Activated CD4-positive, CD25-positive, alpha-beta regulatory T cell treated with anti-CD3 and anti-CD28 coated beads, Interleukin-2, amount 50 U/mL, for 72 hours (primary cell): ENCODE results near the gene C3orf38.
A peak's percentile ranks its signal among the peaks of the same experiment; 100 is the strongest.
"Not testable (repeated sequence)": the region's sequence is repeated elsewhere in the genome, so short reads cannot be mapped to it uniquely, and the experiment has no call there.

ENCODE experiments used
- DNase-seq: peaks from one replicate; pipeline ENCODE4 v3.0.0; 2021

Gene C3orf38

DNA sequence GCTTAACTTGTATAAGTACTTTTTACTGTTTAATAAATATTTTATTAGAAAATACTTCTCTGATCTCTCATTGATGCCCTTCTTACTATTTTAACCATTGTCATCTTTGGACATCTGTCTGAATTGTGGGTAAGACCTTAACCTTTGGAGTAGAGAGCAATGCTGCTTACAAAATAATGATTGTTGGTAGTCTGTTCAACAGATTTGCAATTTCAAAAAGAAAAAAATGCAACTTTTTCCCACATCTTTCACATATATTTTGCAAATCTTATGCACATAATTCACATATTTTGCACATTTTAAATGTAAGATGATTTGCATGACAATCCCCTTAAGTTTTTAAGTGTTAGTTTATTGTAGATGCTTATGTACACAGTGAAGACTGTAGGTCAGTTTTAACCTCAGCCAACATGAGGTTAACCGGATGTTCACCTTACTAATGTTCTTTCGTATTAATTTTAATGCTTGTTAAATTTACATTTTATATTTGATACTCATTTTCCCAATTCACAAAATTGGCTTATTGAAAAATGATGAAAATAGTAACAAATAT lies 16.7 kb downstream of the C3orf38 start:
- no peak for DNase-seq

DNA sequence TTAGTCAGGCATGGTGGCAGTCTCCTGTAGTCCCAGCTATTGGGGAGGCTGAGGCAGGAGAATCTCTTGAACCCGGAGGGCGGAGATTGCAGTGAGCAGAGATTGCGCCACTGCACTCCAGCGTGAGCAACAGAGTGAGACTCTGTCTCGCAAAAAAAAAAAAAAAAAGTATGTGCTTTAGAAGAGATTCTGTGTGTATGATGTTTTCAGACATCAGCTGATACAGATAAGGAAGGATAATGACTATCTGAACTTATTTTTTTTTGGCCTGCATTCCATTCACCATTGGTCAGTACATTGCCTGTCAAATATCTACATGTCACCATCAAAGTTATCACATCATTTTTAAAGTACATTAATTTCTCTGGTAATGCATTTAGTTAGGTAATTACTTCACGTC lies 17.4 kb downstream of the C3orf38 start:
- DNase-seq, result no peak

DNA sequence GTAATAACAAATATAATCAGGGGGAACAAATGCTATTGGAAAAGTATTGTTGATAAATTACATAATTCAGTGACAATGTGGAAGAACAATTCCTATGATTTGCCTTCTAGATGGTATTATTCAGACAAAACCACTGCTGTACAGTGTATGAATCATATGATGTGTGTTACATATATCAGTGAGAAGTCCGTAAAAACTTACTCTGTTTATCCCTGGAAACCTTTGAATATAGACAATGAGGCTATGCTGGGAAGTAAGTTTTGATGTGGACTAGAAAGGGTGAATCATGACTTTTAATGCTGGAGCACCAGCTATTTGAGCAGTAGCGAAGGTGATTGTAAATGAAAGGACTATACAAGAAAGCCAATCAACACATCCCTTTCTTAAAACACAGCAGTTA lies 17.9 kb downstream of the C3orf38 start:
- DNase-seq, result no peak

DNA sequence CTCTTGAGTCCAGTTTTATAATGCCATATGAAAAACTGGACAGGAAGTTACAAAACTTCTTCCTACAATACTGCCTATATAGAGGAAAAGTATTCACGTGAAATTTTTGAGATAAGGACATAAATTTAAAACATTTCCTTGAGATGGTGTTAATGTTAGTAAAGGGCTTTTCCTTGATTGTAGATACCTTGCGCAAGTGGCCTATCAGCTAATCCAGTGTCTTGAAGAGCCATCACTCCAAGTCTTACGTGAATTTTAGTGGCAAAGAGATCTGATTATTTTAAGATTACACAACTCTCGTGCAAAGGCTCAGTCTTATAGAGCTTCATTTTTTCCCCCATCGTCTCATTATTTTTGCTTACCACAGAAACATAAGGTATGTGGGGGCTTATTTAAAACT lies 18.4 kb downstream of the C3orf38 start:
- DNase-seq, result no peak

DNA sequence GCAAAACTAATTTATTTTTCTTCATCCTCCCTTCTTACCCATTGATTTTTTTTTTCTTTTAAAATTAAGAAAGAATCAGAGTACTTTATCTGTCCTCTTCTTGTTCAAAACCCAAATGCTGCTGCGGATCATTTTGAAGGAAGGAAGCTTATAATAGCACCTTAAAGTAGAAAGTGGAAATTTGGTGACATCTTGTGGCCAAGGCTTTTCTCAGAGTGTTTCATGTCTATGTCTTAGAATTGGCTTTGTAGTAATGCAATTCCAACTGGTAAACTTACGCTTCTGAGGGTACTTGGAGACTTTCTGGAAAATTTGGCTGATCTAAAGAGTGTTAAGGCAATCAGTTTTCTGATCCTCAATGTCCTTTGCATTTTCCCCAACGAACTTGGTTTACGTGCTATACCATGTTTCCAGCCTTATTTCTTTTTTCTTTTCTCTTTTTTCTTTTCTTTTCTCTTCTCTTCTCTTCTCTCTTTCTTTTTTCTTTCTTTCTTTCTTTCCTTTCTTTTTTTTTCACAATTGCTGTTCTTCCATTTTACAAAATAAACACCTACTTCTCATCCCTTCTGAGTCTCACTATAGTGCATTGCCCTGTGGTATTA lies 30.7 kb downstream of the C3orf38 start:
- DNase-seq, result no peak

DNA sequence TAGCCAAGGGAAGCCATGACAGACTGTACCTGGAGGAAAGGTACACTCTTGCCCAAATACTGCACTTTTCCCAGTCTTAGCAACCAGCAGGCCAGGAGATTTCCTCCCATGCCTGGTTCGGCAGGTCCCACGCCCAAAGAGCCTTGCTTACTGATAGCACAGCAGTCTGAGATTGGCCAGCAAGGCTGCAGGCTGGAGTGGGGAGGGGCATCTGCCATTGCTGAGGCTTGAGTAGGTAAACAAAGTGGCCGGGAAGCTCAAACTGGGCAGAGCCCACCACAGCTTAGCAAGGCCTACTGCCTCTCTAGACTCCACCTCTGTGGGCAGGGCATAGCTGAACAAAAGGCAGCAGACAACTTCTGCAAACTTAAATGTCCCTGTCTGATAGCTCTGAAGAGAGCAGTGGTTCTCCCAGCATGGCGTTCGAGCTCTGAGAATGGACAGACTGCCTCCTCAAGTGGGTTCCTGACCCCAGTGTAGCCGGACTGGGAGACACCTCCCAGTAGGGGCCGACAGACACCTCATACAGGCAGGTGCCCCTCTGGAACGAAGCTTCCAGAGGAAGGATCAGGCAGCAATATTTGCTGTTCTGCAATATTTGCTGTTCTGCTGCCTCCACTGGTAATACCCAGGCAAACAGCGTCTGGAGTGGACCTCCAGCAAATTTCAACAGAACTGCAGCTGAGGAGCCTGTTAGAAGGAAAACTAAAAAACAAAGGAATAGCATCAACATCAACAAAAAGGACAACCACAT lies 32.6 kb downstream of the C3orf38 start:
- not testable (repeated sequence) for DNase-seq

DNA sequence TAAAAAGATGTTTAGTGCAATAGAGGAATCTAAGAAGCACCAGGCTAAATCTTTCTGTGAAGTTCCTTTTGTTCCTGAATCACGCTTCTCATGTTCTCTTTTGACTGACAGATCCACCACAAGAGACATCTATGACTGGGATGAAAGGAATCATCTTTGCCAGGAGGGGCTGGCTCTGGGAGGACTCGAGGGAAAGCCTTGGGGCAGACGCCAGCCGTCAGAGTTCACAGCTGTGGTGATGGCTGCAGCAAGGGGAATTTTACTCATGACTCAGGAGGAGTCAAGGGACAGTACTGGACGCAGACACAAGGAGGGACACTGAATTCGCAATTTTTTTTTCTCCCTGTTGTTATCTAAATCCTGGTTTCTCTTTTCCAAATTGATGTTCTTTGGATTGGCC lies 38.7 kb downstream of the C3orf38 start:
- DNase-seq, result no peak

DNA sequence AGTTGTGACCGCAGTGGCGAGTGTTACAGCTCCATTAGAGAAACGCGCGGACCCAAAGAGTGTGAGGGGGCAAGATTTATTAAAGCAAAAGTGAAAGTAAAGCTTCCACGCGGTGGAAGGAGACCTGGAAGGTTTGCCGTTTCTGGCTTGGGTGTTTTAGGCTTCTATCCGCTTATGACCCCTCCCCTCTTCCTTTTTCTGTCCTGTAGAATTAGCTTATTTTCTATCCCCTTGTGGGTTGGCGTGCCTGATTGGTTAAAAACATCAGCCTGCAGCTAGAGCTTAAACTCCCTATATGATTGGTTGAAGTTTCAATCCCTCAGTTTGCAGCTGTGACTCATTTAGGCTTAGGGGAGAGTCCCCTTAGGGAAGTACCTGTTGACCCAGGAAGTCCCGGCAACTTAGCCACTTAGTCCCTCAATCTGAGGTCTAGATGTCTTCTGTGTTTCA lies 39.6 kb downstream of the C3orf38 start:
- DNase-seq, result no peak

DNA sequence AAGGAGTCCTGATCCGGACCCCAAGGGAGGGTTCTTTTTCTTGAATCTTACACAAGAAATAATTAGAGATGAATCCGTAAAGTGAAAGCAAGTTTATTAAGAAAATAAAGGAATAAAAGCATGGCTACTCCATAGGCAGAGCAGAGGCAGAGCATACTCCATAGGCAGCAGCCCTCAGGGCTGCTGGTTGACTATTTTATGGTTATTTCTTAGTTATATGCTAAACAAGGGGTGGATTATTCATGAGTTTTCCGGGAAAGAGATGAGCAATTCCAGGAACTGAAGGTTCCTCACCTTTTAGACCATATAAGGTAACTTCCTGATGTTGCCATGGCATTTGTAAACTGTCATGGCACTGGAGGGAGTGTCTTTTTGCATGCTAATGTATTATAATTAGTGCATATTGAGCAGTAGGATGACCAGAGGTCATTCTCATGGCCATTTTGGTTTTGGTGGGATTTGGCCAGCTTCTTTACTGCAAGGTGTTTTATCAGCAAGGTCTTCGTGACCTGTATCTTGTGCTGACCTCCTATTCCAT lies 42.2 kb downstream of the C3orf38 start:
- DNase-seq, result no peak

DNA sequence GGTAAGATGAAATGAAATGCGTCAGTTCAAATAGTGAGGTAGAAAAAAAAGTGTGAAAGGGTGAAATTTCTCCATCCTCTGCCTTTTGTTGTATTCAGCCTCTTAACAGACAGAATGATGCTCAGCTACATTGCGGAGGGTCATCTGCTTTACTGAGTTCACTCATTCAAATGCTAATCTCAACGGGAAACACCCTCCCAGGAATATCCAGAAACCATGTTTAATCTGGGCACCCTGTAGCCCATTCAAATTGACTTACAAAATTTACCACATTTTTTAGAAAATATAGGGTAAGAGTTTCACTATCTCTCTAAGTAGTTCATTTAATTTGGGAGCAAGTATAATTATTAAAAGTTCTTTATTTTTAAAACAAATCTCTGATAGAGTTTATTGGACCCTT lies 42.9 kb downstream of the C3orf38 start:
- no peak for DNase-seq

DNA sequence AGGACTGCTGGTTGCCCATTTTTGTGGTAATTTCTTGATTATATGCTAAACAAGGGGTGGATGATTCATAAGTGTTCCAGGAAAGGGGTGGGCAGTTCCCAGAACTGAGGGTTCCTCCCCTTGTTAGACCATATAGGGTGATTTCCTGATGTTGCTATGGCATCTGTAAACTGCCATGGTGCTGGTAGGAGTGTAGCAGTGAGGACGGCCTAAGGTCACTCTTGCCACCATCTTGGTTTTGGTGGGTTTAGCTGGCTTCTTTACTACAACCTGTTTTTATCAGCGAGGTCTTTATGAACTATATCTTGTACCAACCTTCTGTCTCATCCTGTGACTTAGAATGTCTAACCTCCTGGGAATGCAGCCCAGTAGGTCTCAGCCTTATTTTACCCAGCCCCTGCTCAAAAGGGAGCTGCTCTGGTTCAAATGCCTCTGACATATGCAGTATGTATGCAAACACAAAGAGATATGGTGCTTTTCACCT lies 46.2 kb downstream of the C3orf38 start:
- no peak for DNase-seq

DNA sequence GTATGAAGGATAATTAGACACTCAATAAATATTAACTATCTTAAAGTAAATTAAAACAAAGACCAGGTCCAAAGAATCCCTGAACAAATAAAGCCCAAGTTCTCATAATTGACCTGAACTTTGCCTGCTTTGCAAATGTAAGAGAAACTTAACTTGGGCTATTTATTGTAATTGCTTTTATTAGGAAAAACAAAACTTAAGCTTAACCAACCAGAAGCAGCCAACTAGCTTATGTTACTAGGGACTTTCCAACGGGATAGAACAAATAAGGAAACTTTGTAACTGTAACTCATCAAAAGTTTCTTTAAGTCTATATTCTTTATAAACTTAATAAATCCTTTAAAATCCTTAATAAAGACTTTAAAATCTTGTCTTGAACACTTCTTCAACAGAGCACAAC lies 48.4 kb downstream of the C3orf38 start:
- no peak for DNase-seq

DNA sequence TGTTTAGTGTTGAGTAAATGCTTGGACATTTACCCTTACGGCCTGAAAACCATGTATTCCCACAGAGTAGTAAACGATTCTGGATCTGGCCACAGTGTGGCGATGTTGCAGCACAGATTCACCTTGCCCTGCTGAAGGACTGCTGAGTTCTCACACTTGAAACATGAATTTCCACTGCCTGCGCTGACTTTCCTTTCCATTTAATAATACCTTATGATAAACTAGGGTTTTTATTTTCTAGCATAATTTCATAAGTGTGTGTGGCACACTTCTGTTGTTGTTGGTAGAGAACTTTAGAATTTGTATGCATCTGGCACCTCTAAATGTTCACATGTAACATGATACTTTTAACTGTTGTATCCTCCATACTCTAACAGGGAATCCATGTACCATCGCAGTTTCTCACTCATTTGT lies 53.9 kb downstream of the C3orf38 start:
- peak; percentile 48 for DNase-seq
